NCI-H2196 (cell line): ENCODE results near the gene POLE2.
"Not testable (repeated sequence)": the region's sequence is repeated elsewhere in the genome, so short reads cannot be mapped to it uniquely, and the experiment has no call there.

Experiments
- DNase-seq: peaks from one replicate; lab custom pipeline; 2025; ENCODE audit not compliant: unreplicated experiment; lab: John Stamatoyannopoulos, UW

The POLE2 gene

DNA sequence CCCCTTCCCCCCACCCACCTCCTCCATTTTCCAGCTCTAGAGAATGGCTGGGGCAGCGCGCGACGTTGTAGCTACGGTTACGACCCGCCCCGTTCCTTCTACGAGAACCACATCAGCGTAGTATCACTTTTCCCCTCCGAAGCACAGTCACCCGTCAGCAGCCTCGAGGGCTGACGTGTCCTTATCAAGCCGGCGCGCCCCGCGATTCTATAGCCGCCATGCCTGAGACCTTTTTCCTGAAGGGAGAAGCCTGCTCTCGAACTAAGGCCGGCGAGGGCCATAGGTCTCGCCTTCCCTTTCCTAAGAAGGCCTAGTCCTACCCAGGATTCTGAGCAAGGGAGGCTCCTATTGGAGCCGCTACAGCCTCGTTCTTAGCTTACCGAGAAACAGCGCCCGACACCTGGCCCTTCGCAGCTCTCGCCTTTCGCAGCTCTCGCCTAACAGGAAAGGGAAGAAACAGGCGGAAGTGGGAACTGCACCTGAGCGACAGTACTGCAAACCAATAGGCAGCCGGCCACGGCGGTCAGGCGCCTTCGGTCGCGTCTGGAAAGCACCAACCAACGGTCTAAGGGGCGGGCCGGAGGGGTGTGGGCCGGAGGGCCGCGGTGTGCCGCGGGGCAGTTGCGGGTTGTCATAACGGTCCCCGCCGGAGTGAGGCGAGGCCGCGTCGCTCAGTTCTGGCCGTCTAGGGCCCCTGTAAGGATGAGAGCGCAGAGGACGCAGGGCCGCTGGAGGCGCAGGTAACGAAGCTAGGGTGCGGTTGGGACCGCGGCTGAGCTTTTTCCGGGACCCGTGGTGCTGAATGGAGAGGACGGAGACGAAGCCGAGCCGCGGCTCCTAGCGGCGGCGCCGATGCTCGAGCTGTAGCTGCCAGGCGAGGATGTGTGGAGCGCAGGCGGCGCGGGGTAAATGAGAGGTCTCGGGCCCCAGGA, 67.6 kb downstream of the POLE2 start, which contains the start of the genes MGAT2 and RPL36AL:
Gene MGAT2 (plus strand): TSS at position 618 of the 932 bp plus-strand sequence. CDS start 470 bp downstream, outside the sequence.
Gene RPL36AL (minus strand): TSS at position 445 of the 932 bp plus-strand sequence. CDS start 1,522 bp downstream, outside the sequence.
- peak; percentile 96 for DNase-seq

DNA sequence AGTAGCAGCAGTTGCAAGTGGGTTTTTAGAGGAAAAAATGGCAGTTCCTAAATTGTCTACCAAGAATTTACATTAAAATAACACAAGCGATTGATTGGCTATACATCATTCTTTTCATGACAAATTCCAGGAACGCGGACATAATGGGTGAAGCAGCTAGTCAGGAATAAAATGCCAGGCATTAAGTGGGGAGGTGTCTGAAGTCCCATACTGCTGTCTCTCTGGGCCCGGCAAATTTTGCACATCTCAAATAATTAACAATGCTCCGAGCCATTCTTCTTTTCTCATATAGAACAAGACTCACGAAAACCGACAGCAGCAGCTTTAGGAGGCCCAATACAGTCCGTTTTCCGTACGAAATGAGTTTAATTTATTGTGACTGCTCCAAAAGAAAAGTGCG, 68.3 kb downstream of the POLE2 start:
- DNase-seq: no peak

DNA sequence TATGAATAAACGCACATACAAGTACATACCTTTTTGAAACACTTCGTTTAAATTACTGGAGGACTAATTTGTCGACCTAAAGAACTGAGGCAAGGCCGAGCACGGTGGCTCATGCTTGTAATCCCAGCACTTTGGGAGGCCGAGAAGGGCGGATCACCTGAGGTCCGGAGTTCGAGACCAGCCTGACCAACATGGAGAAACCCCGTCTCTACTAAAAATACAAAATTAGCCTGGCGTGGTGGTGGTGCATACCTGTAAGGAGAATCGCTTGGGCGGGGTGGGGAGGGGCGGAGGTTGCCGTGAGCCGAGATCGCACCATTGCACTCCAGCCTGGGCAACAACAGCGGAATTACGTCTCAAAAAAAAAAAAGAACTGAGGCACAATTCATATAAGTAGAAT, 68.7 kb downstream of the POLE2 start:
- DNase-seq: not testable (repeated sequence)

DNA sequence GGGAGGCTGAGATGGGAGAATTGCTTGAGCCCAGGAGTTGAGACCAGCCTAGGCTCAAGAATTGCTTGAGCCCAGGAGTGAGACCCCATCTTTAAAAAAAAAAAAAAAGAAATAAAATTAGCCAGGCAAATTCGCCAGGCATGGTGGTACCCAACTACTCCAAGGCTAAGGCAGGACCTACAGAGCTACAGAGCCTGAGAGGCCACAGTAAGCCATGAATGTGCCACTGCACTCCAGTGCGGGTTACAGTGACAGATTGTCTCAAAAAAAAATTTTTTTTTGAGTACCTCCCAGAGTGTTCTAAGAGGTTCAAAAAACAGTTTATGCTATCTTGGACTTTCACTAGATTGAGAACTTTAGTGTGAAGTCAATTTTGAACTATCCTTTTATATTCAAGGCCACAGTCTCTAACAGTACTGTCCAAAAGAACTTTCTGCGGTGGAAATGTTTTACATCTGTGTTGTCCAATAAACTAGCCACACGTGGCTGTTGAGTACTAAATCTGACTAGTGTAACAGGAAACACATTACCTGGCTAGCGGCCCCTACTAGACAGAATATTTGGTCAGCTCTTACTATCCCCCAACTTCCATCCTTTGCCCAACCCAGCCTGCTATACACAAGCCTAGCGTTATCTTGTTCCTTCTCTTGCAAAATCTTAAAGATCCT, 70.0 kb downstream of the POLE2 start:
- no peak for DNase-seq

DNA sequence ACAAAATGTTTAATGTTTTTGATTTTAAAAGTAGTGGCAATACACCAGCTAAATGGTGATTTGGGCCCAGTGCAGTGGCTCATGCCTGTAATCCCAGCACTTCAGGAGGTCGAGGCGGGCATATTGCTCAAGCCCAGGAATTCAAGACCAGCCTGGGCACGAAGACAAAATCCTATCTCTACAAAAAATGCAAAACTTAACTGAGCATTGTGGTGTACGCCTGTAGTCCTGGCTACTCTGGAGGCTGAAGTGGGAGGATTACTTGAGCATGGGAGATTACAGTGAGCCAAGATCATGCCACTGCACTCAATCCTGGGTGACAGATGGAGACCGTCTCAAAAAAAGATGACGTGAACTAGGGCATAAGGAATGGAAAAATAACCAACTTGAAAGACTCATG, 72.2 kb downstream of the POLE2 start:
- no peak for DNase-seq

DNA sequence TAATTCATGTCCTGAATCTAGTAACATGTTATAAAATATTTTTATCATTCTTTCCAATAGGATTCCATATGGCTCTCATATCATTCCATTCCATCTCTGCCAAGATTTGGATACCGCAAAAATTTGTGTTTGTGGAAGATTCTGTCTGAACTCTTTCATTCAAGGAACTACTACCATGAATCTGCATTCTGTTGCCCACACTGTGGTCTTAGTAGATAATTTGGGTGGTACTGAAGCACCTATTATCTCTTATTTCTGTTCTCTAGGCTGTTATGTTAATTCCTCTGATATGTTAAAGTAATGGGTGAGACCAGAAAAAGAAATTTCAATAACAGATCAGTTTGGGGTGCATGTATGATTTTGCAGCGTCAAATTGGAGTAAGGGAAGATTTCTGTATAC, 73.8 kb downstream of the POLE2 start:
- DNase-seq: no peak

DNA sequence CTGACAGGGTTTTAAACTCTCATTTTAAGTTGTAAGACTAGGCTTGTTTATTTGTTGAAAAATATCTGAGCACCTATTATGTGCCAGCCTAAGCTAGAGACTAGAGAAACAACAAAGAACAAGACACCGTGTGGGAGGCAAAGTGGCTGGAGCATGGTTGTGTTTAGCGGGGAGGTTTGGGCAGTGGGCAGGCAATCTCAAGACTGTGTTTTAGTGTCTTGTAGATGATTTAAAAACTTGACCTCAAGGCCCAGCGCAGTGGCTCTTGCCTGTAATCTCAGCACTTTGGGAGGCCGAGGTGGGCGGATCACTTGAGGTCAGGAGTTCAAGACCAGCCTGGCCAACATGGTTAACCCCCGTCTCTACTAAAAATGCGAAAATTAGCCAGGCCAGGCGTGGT, 75.3 kb downstream of the POLE2 start:
- DNase-seq: no peak

DNA sequence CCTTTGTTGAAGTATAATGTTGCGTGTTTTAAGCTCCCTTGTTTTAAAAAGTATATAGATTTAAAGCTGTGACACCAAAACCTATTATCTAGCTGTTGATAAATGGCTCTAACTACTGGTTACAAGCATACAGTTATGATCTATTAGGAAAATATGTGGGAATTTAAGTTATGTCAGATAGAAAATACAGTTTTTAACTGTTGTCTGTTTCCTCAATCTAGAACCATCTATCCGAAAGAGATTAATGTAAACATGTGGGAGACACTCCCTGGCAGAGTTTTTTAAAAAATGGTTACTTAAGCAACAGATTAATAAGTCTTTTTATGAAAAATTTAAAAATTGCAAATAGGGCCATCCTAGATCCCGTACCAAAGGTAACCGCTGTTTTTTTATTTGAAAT, 75.8 kb downstream of the POLE2 start:
- no peak for DNase-seq

DNA sequence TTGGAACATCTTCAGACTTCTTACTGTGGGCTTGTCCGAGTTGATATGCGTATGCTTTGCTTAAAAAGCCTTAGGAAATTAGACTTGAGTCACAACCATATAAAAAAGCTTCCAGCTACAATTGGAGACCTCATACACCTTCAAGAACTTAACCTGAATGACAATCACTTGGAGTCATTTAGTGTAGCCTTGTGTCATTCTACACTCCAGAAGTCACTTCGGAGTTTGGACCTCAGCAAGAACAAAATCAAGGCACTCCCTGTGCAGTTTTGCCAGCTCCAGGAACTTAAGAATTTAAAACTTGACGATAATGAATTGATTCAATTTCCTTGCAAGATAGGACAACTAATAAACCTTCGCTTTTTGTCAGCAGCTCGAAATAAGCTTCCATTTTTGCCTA, 80.4 kb downstream of the POLE2 start:
- no peak for DNase-seq

DNA sequence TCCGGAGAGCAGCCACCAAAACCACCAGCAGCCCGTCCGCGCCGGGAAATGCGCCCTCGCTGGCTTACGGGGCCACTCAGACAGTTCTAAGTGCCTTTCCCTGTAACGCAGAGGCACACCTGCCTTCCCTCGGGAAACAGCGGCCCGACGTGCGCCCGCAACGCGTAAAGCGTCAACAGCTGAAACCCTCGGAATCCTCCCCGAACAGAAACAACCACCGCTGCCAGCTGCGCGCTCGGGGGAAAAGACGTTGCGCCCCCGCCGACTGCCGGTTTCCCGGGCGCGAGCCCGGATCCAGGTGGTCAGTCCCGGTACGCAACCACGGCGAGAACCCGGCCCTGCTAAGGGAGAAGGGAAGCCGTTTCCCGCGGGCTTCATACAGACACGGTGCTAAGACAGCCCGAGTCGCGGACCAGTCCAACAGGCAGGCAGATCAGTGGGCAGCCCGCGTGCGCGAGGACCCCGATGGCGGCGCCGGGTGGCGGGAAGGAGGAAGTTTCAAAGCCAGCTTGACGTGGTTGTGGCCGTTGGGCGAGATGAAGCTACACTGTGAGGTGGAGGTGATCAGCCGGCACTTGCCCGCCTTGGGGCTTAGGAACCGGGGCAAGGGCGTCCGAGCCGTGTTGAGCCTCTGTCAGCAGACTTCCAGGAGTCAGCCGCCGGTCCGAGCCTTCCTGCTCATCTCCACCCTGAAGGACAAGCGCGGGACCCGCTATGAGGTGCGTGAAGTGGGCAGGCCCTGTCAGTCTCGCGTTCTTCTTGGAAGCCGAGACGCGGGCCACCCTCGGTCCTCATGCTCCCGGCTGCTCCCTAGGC, 89.3 kb downstream of the POLE2 start, which contains the start of gene LRR1:
Gene LRR1 (plus strand): TSS at position 456 of the 816 bp plus-strand sequence. CDS start 81 bp downstream, at position 537.
- peak; percentile 78 for DNase-seq

DNA sequence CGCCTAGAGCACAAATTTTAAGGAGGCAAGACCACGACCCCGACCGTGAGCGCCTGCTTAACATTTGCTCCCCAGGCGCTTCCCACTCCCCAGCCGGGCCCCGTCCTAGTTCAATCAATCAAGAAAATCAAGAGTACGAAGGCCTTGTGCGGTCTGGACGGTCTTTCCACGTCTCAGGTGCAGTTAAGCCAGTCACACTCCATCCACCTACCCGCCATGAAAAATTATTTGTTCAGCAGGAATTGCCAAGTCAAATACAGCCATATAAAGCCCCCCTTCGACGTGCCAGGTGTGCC, 89.9 kb downstream of the POLE2 start:
- no peak for DNase-seq

DNA sequence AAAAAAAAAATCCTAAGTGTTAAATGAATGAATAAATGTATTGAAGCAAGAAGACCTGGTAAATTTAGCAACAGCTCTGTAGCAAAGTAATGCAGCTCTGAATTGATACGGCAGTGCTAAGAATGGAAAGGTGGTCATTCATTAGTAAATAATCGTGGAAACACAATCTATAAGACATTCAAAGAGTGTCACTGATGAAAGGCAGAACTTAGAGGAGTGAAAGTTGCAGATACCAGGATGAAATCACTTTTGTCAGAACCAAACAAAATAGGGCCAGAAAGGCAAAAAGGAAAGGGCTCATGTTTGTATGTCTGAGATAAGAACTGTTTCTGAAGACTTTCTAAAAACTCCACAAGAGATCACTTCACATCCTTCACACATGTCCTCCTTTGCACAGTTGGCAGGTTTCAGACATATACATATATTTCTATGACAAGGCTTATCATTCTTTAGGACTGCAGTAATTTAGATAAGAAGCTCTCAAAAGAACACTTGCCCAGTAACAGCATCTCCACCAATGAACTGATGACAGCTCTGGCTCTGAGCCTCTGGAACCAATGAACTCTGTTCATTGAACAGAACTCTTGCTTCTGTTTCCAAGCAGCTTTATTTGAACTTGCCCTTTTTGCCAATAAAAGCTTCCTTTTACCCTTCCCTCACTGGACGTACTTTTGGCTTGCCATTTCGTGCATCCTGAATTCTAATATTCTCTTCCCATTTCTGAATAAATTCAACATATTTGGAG, 93.5 kb downstream of the POLE2 start:
- DNase-seq: peak; percentile 17
